Measurements from ENCODE around the gene XRRA1. TPM values are rescaled to one million over a fixed set of nuclear protein-coding genes. Genes with fewer than 3 reads are reported as not detected.

XRRA1 gene
- polyA plus RNA-seq, 3 donors = 1.2 to 3.6 (median 3.5) TPM

- H3K27ac Mint-ChIP-seq = no peak overlapping the region
- Histone ChIP-seq H3K79me2 (ENCODE audit: insufficient read depth, low read length) (no peaks in the 10 kb centered on the region), H3K27ac (ENCODE audit: low read depth in 1 of 2, low read length in 2 of 2) (no peak overlapping the region), H3K27me3 (ENCODE audit: control insufficient read depth in 2 of 2, insufficient read depth in 2 of 2, low read length in 2 of 2) (no peaks in the 10 kb centered on the region), H4K20me1 (ENCODE audit: insufficient read depth, low read length) (no peaks in the 10 kb centered on the region), H3K4me1 (ENCODE audit: control insufficient read depth in 1 of 2, insufficient read depth in 2 of 2, low read length in 2 of 2) (no peaks in the 10 kb centered on the region), H3K9ac (ENCODE audit: insufficient read depth, low read length, poor library complexity, severe bottlenecking) (no peak overlapping the region), H2AFZ (ENCODE audit: insufficient read depth, low read depth, low read length, poor library complexity, severe bottlenecking) (no peak overlapping the region), H3K36me3 (replicated peaks in 1 of 2; ENCODE audit: control insufficient read depth in 1 of 2, insufficient read depth in 2 of 2, low read length in 2 of 2) (no peaks in the 10 kb centered on the region), H3K9me3 (replicated peaks in 1 of 2; ENCODE audit: control insufficient read depth in 1 of 2, insufficient read depth in 1 of 2, low read length in 2 of 2) (no peaks in the 10 kb centered on the region), H3K4me3 (replicated peaks in 1 of 3; ENCODE audit: low read depth in 2 of 3, low read length in 3 of 3) (no peak overlapping the region), H3K4me2 (replicated peaks; ENCODE audit: extremely low read depth, low read length, poor library complexity, severe bottlenecking) (no peak overlapping the region)
- no peak for DNase-seq
- TF ChIP-seq, protein P1, sequence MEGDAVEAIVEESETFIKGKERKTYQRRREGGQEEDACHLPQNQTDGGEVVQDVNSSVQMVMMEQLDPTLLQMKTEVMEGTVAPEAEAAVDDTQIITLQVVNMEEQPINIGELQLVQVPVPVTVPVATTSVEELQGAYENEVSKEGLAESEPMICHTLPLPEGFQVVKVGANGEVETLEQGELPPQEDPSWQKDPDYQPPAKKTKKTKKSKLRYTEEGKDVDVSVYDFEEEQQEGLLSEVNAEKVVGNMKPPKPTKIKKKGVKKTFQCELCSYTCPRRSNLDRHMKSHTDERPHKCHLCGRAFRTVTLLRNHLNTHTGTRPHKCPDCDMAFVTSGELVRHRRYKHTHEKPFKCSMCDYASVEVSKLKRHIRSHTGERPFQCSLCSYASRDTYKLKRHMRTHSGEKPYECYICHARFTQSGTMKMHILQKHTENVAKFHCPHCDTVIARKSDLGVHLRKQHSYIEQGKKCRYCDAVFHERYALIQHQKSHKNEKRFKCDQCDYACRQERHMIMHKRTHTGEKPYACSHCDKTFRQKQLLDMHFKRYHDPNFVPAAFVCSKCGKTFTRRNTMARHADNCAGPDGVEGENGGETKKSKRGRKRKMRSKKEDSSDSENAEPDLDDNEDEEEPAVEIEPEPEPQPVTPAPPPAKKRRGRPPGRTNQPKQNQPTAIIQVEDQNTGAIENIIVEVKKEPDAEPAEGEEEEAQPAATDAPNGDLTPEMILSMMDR (IDR thresholded peaks at IDR 0.05) = no peak
- H3K4me1 Mint-ChIP-seq = no peaks in the 10 kb centered on the region
- no peak overlapping the region for H3K4me3 Mint-ChIP-seq
- intact Hi-C loops (cut with micrococcal nuclease) = loop anchor here in 1 of 2 donors (10.0 kb wide), 2 partner anchors 58 to 318 kb away; no protein-coding TSS in a partner anchor
- no peaks in the 10 kb centered on the region for H3K9me3 Mint-ChIP-seq
- peaks cover 0 to 3% (median 0%) of the 10 kb centered on the region in 3 donors for H3K27me3 Mint-ChIP-seq (ENCODE audit: low read depth in 3 of 3)
- 95% methylated on average over 2 of the region's 5 CpGs for WGBS (ENCODE audit: insufficient coverage)
- peaks cover 54 to 61% of the 10 kb centered on the region in 2 donors for H3K36me3 Mint-ChIP-seq
Measured at GRCh38 chr11:74936976-74937375, 11.9 kb downstream of the XRRA1 start.

- Histone ChIP-seq H3K27me3 (ENCODE audit: control insufficient read depth in 2 of 2, insufficient read depth in 2 of 2, low read length in 2 of 2) (no peaks in the 10 kb centered on the region), H3K36me3 (replicated peaks in 1 of 2; ENCODE audit: control insufficient read depth in 1 of 2, insufficient read depth in 2 of 2, low read length in 2 of 2) (no peaks in the 10 kb centered on the region), H3K4me1 (ENCODE audit: control insufficient read depth in 1 of 2, insufficient read depth in 2 of 2, low read length in 2 of 2) (no peaks in the 10 kb centered on the region), H3K9me3 (replicated peaks in 1 of 2; ENCODE audit: control insufficient read depth in 1 of 2, insufficient read depth in 1 of 2, low read length in 2 of 2) (no peaks in the 10 kb centered on the region), H3K9ac (ENCODE audit: insufficient read depth, low read length, poor library complexity, severe bottlenecking) (no peak overlapping the region), H4K20me1 (ENCODE audit: insufficient read depth, low read length) (no peaks in the 10 kb centered on the region), H2AFZ (ENCODE audit: insufficient read depth, low read depth, low read length, poor library complexity, severe bottlenecking) (no peak overlapping the region), H3K79me2 (ENCODE audit: insufficient read depth, low read length) (no peaks in the 10 kb centered on the region), H3K27ac (ENCODE audit: low read depth in 1 of 2, low read length in 2 of 2) (no peak overlapping the region), H3K4me3 (replicated peaks in 1 of 3; ENCODE audit: low read depth in 2 of 3, low read length in 3 of 3) (no peak overlapping the region), H3K4me2 (replicated peaks; ENCODE audit: extremely low read depth, low read length, poor library complexity, severe bottlenecking) (no peak overlapping the region)
- intact Hi-C loops (cut with micrococcal nuclease) = loop anchor here in 1 of 2 donors (10.0 kb wide), 2 partner anchors 59 to 319 kb away; no protein-coding TSS in a partner anchor
- Mint-ChIP-seq H3K36me3 (peaks cover 47 to 54% of the 10 kb centered on the region in 2 donors), H3K4me3 (no peak overlapping the region), H3K27ac (no peak overlapping the region), H3K27me3 (ENCODE audit: low read depth in 3 of 3) (peaks cover 0 to 3% (median 0%) of the 10 kb centered on the region in 3 donors), H3K4me1 (no peaks in the 10 kb centered on the region), H3K9me3 (no peaks in the 10 kb centered on the region)
- TF ChIP-seq, protein P1 (IDR thresholded peaks at IDR 0.05) = no peak
- 78% methylated on average over 2 of the region's 2 CpGs for WGBS (ENCODE audit: insufficient coverage)
- DNase-seq = no peak
Measured at GRCh38 chr11:74936087-74936486, 12.8 kb downstream of the XRRA1 start.
